ACC112 (cell line): ENCODE measurements around the gene NAALADL2.

ENCODE experiments used
- H2AFZ ChIP-seq: fragments of 200-600 bp; sonication (generic); one replicate; pipeline ENCODE4 v1.6.0; 2017; ENCODE audit warnings: antibody characterized with exemption, low read length; ENCODE audit not compliant: unreplicated experiment
- H3K27ac ChIP-seq: fragments of 200-600 bp; sonication (generic); 2 replicates; pipeline ENCODE4 v1.5.1; 2014; ENCODE audit warnings: low read depth, mild to moderate bottlenecking, antibody characterized with exemption, low read length, moderate library complexity
- H3K27me3 ChIP-seq: fragments of 200-600 bp; sonication (generic); 2 replicates; pipeline ENCODE4 v1.6.1; 2014; ENCODE audit warnings: mild to moderate bottlenecking, antibody characterized with exemption, low read length, moderate library complexity, mixed read lengths; ENCODE audit not compliant: insufficient read depth
- H3K36me3 ChIP-seq: fragments of 200-600 bp; sonication (generic); 2 replicates; pipeline ENCODE4 v1.6.1; 2016; ENCODE audit warnings: mild to moderate bottlenecking, antibody characterized with exemption, low read length, moderate library complexity, mixed read lengths; ENCODE audit not compliant: insufficient read depth
- H3K4me1 ChIP-seq: fragments of 200-600 bp; sonication (generic); one replicate; pipeline ENCODE4 v1.6.1; 2016; ENCODE audit warnings: low read length, mixed read lengths; ENCODE audit not compliant: insufficient read depth, unreplicated experiment, control insufficient read depth
- H3K4me3 ChIP-seq: fragments of 200-600 bp; sonication (generic); 2 replicates; pipeline ENCODE4 v1.5.1; 2014; ENCODE audit warnings: mild to moderate bottlenecking, low read depth, low read length
- H3K79me2 ChIP-seq: fragments of 200-600 bp; sonication (generic); one replicate; pipeline ENCODE4 v1.6.0; 2016; ENCODE audit warnings: low read length; ENCODE audit not compliant: control insufficient read depth, unreplicated experiment, insufficient read depth

Gene NAALADL2

GRCh38 chr3:175273573-175273972, 414.4 kb downstream of the NAALADL2 start:
- Histone ChIP-seq H3K79me2 (no peaks in the 10 kb centered on the region), H3K27ac (no peak overlapping the region), H2AFZ (no peak overlapping the region), H3K36me3 (no peaks in the 10 kb centered on the region), H3K4me3 (no peak overlapping the region), H3K4me1 (no peaks in the 10 kb centered on the region), H3K27me3 (no peaks in the 10 kb centered on the region)

DNA sequence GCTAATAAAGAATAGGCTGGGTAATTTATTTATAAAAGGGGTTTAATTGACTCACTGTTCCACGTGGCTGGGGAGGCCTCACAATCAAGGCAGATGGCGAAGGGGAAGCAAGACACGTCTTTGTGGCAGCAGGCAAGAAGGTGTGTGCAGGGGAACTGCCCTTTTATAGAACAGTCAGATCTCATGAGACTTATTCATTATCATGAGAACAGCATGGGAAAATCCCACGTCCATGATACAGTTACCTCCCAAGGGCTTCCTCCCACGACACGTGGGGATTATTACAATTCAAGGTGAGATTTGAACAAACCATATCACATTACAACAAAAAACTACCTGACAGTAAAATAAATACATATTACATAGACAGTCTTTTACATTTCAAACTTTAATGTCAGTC, 414.9 kb downstream of the NAALADL2 start:
- no peaks in the 10 kb centered on the region for H3K79me2 ChIP-seq
- no peaks in the 10 kb centered on the region for H3K4me1 ChIP-seq
- no peak overlapping the region for H3K27ac ChIP-seq
- H3K27me3 ChIP-seq, result no peaks in the 10 kb centered on the region
- H3K4me3 ChIP-seq, result no peak overlapping the region
- H2AFZ ChIP-seq, result no peak overlapping the region
- H3K36me3 ChIP-seq, result no peaks in the 10 kb centered on the region

GRCh38 chr3:175274474-175275218, 415.5 kb downstream of the NAALADL2 start:
- Histone ChIP-seq H2AFZ (no peak overlapping the region), H3K36me3 (no peaks in the 10 kb centered on the region), H3K4me1 (no peaks in the 10 kb centered on the region), H3K27ac (no peak overlapping the region), H3K79me2 (no peaks in the 10 kb centered on the region), H3K4me3 (no peak overlapping the region), H3K27me3 (no peaks in the 10 kb centered on the region)

DNA sequence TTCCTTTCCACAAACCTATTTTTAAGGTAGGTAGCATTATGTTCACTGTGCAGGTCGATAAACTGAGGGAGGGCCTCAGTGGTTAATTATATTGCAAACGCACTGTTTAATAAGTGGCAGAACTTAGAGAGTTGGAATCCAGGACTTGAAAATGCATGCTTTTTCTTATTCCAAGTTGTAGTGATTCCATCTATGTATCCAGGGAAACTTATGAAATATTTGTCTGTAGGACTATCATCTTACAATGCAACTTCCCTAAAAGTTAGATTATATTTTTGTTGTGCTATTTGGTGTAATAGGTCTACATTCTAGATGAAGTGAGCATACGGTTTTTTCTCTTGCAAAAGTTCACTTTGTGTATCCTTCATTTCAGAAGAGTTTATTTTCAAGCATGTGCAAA, 419.5 kb downstream of the NAALADL2 start:
- no peak overlapping the region for H3K4me3 ChIP-seq
- no peaks in the 10 kb centered on the region for H3K79me2 ChIP-seq
- H3K4me1 ChIP-seq, result no peaks in the 10 kb centered on the region
- no peak overlapping the region for H3K27ac ChIP-seq
- no peak overlapping the region for H2AFZ ChIP-seq
- no peaks in the 10 kb centered on the region for H3K36me3 ChIP-seq
- no peaks in the 10 kb centered on the region for H3K27me3 ChIP-seq

DNA sequence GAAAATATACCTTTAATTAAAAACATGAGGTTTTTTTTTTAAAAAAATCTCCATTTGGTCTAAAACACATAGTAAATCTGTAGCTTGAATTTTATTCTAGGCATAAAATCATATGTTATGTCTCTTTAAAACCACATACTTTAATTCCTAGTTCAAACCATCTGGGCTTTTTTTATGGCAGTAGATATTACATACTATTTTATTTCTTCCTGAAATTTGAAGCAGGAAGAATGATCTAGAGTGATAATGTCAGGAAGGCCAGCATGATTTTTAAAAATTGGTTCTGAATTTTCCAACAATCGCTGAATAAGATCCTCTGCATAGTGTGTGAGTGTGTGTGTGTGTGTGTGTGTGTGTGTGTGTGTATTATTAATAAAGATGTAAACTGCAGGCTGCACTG, 420.3 kb downstream of the NAALADL2 start:
- Histone ChIP-seq H3K27ac (no peak overlapping the region), H3K27me3 (no peaks in the 10 kb centered on the region), H3K36me3 (no peaks in the 10 kb centered on the region), H3K4me1 (no peaks in the 10 kb centered on the region), H2AFZ (no peak overlapping the region), H3K4me3 (no peak overlapping the region), H3K79me2 (no peaks in the 10 kb centered on the region)

DNA sequence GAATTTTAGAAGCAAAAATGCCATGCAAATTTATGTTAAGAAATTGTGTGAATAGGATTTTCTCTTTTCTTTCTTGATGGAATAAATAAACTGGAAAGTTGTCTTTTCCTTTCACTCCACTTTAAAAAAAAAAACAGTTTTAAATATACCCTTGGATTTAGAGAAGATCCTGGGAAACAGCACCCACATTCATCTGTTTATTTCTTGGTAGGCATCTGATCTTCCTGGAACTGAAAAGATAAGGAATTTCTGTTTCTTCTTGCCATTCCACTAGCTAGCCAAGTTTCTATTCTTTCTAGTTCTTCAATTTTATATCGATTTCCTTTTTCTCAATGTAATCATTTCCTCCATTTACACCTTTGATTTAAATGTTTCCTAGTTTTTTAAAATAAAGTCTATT, 420.8 kb downstream of the NAALADL2 start:
- Histone ChIP-seq H3K27me3 (no peaks in the 10 kb centered on the region), H3K27ac (no peak overlapping the region), H3K36me3 (no peaks in the 10 kb centered on the region), H3K4me3 (no peak overlapping the region), H2AFZ (no peak overlapping the region), H3K79me2 (no peaks in the 10 kb centered on the region), H3K4me1 (no peaks in the 10 kb centered on the region)

GRCh38 chr3:175287361-175287963, 428.3 kb downstream of the NAALADL2 start:
- no peaks in the 10 kb centered on the region for H3K4me1 ChIP-seq
- H3K36me3 ChIP-seq, result no peaks in the 10 kb centered on the region
- H3K4me3 ChIP-seq, result no peak overlapping the region
- H3K27me3 ChIP-seq, result no peaks in the 10 kb centered on the region
- H2AFZ ChIP-seq, result no peak overlapping the region
- no peaks in the 10 kb centered on the region for H3K79me2 ChIP-seq
- no peak overlapping the region for H3K27ac ChIP-seq

DNA sequence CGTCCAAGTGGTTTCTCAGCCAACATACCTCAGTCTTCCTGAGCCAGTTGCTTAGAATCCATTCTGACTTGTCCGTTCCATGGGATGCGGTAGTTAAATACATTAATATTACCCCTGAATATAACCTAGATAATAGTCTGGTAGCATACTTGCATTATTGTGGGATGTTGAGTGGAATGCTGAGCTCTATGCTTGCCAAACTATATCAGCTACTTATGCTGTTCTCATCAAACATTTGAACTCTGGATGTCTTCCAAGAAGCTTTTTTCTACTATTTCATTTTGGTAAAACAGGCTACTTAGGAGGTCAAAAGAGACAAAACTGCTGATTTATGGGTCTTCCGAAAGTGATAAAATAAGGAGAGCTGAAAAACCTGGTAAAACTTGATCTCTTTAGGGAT, 429.5 kb downstream of the NAALADL2 start:
- Histone ChIP-seq H3K4me3 (no peak overlapping the region), H3K4me1 (no peaks in the 10 kb centered on the region), H2AFZ (no peak overlapping the region), H3K27ac (no peak overlapping the region), H3K79me2 (no peaks in the 10 kb centered on the region), H3K36me3 (no peaks in the 10 kb centered on the region), H3K27me3 (no peaks in the 10 kb centered on the region)

DNA sequence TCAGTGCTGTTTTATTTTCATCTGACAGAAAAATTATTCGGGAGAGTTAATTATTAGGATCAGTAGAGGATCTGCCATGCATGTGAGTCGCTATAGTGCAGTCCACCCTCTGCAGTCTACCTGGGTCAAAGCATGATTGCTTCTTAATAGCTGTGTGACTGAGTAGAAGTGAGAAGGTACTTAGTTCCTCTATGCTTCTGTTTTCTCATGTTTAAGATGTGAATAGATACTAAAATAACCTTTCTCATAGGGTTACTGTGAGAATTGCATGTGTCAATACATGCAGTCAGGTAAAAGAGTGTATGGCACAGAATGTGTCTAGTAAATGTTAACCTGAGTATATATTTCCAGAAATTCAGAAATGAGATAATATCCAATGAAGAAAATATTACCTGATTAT, 435.7 kb downstream of the NAALADL2 start:
- H3K27ac ChIP-seq, result no peak overlapping the region
- H3K79me2 ChIP-seq, result no peaks in the 10 kb centered on the region
- H3K36me3 ChIP-seq, result no peaks in the 10 kb centered on the region
- no peak overlapping the region for H2AFZ ChIP-seq
- no peaks in the 10 kb centered on the region for H3K27me3 ChIP-seq
- H3K4me3 ChIP-seq, result no peak overlapping the region
- H3K4me1 ChIP-seq, result no peaks in the 10 kb centered on the region

- Histone ChIP-seq H3K79me2 (no peaks in the 10 kb centered on the region), H3K27ac (no peak overlapping the region), H3K4me1 (no peaks in the 10 kb centered on the region), H2AFZ (no peak overlapping the region), H3K4me3 (no peak overlapping the region), H3K36me3 (no peaks in the 10 kb centered on the region), H3K27me3 (no peaks in the 10 kb centered on the region)
Measured at GRCh38 chr3:175295248-175296130, 436.4 kb downstream of the NAALADL2 start.
